ENCODE measurements around the gene MINDY3. TPM values are rescaled to one million over a fixed set of nuclear protein-coding genes. Genes with fewer than 3 reads are reported as not detected.

Gene MINDY3
- 13.6 and 14.9 TPM in 2 replicates for total RNA-seq (2021)
- long read RNA-seq, transcript MINDY3-201 (15 exons, 2,381 nt): major isoform, 75 of 102 reads
- long read RNA-seq, partial matches to known transcripts: 7 of 102 reads
- long read RNA-seq, other reads (novel, unspliced or antisense): 18 of 102 reads

DNA sequence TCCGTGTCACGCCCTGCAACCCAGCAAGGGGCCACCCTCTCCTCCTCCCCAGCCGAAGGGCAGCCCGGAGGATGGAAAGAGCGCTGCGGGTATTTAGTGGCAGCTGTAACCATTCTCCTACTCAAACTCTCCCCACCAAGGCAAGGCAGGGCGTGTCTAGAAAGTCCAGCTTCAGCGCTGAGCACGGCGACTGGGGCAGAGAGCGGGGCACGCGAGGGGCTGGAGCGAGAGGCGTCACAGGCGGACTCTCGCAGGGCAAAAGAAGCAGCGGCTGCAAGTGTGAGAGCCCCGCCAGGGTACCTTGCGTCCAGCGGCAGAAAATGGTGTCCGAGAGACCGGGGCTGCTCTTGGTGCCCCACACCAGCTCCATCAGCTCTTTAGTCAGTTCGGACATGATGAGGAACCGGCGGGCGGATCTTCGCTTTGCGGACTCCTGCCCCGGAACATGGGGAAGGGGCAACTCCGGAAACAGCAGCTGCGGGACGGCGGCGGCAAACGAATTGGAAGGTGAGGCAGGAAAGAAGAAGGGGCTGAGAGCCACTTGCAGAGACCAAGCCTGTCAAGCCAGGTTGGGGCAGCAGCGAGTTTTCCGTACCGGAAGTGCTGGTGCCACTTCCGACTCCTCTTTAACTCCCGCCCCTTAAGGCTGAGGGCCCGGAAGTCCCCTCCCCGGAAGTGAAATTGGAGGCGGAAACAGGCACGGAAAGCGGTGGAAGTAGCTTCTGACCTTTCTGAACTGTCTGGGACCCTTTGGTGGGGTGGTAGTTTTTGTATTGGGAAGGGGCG lies at the start of gene MINDY3:
MINDY3 (minus strand) TSS at position 602 of the 786 bp plus-strand sequence; CDS start at position 394, 208 bp downstream.
- Histone ChIP-seq H4K5ac (ENCODE audit: insufficient read length, low read depth, low read length) (no peak within 1 kb of the TSS), H3K9ac (ENCODE audit: extremely low read depth, insufficient read length, low read length) (peak within 1 kb of the TSS; percentile 0), H4K8ac (replicated peaks; ENCODE audit: insufficient read length, low read depth, low read length) (no peak within 1 kb of the TSS), H3K4ac (ENCODE audit: low read depth, low read length) (no peak within 1 kb of the TSS), H3K9me3 (ENCODE audit: control insufficient read depth, low read depth, low read length) (no peaks in the 10 kb centered on the region), H3K79me2 (ENCODE audit: insufficient read depth, low read length) (no peaks in the 10 kb centered on the region), H4K20me1 (ENCODE audit: control insufficient read depth, insufficient read depth, insufficient read length) (no peaks in the 10 kb centered on the region), H3K79me1 (ENCODE audit: insufficient read depth, low read depth, low read length, poor library complexity, severe bottlenecking) (no peaks in the 10 kb centered on the region), H3K56ac (ENCODE audit: insufficient read length, low read depth, low read length) (no peak within 1 kb of the TSS), H3K23ac (ENCODE audit: insufficient read length, low read depth, low read length) (no peak within 1 kb of the TSS), H2AFZ (ENCODE audit: low read length) (peak within 1 kb of the TSS; percentile 11), H3K4me2 (ENCODE audit: insufficient read depth, insufficient read length, low read length) (peak within 1 kb of the TSS; percentile 90), H2BK15ac (ENCODE audit: low read depth, low read length) (no peak within 1 kb of the TSS), H2BK120ac (ENCODE audit: low read depth, low read length, poor library complexity, severe bottlenecking) (no peak within 1 kb of the TSS), H2BK5ac (ENCODE audit: insufficient read length, low read length) (no peak within 1 kb of the TSS), H3T11ph (ENCODE audit: low read length) (no peak within 1 kb of the TSS), H3K27ac (ENCODE audit: insufficient read length, low read depth, low read length) (no peak within 1 kb of the TSS), H3K18ac (ENCODE audit: insufficient read length, low read depth, low read length) (no peak within 1 kb of the TSS), H2AK5ac (ENCODE audit: insufficient read length, low read length) (no peak within 1 kb of the TSS), H3K4me1 (ENCODE audit: insufficient read depth, low read length) (no peaks in the 10 kb centered on the region), H2BK20ac (ENCODE audit: low read depth, low read length, poor library complexity, severe bottlenecking) (no peak within 1 kb of the TSS), H2BK12ac (ENCODE audit: insufficient read length, low read depth, low read length) (no peak within 1 kb of the TSS), H3K27me3 (ENCODE audit: insufficient read depth, low read length) (peaks cover 3% of the 10 kb centered on the region; the same call in 1 of the 2 replicates), H4K91ac (ENCODE audit: insufficient read length, low read depth, low read length) (no peak within 1 kb of the TSS), H3K23me2 (ENCODE audit: insufficient read length, low read depth, low read length, poor library complexity, severe bottlenecking) (peaks cover 3% of the 10 kb centered on the region), H3K14ac (ENCODE audit: insufficient read depth, low read length) (no peak within 1 kb of the TSS)
- peak within 1 kb of the TSS; percentile 64 to 94 (median 76); a peak in 5 of 7 replicates for H3K27ac Mint-ChIP-seq
- peaks cover 0 to 9% of the 10 kb centered on the region in 2 experiments; a peak in 1 of 5 replicates for H3K9me3 Mint-ChIP-seq
- no CpG with 5 or more reads among the region's 47 CpGs for WGBS (ENCODE audit: extremely low coverage, insufficient read length, low lambda C conversion rate)
- H3K36me3 Mint-ChIP-seq (ENCODE audit: insufficient read depth in 1 of 3, low read depth in 3 of 3): peaks cover 0 to 7% (median 0%) of the 10 kb centered on the region in 3 experiments; a peak in 1 of 7 replicates
- H3K4me3 Mint-ChIP-seq: peak within 1 kb of the TSS; percentile 98 to 99
- H3K27me3 Mint-ChIP-seq (ENCODE audit: low read depth): peaks cover 45% of the 10 kb centered on the region
- TF ChIP-seq, protein P1, sequence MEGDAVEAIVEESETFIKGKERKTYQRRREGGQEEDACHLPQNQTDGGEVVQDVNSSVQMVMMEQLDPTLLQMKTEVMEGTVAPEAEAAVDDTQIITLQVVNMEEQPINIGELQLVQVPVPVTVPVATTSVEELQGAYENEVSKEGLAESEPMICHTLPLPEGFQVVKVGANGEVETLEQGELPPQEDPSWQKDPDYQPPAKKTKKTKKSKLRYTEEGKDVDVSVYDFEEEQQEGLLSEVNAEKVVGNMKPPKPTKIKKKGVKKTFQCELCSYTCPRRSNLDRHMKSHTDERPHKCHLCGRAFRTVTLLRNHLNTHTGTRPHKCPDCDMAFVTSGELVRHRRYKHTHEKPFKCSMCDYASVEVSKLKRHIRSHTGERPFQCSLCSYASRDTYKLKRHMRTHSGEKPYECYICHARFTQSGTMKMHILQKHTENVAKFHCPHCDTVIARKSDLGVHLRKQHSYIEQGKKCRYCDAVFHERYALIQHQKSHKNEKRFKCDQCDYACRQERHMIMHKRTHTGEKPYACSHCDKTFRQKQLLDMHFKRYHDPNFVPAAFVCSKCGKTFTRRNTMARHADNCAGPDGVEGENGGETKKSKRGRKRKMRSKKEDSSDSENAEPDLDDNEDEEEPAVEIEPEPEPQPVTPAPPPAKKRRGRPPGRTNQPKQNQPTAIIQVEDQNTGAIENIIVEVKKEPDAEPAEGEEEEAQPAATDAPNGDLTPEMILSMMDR (conservative IDR thresholded peaks at IDR 0.05): no peak
- H3K4me1 Mint-ChIP-seq: peaks cover 9 to 11% of the 10 kb centered on the region in 2 experiments
- DNase-seq: peak; percentile 76
